HepG2 (cell line): ENCODE measurements around the gene FAM193A. TPM values are rescaled to one million over a fixed set of nuclear protein-coding genes. Genes with fewer than 3 reads are reported as not detected.

Source experiments
- AKAP8 ChIP-seq: sonication (generic); formaldehyde crosslinking; IDR thresholded peaks from 2 replicates; pipeline ENCODE4 v1.5.1; 2020; ENCODE audit warnings: mild to moderate bottlenecking, missing genetic modification reagents
- ARNT ChIP-seq: fragments of 450-650 bp; IDR thresholded peaks from 2 replicates; pipeline ENCODE4 v1.6.1; 2017
- ARNT2 ChIP-seq: sonication (generic); formaldehyde crosslinking; IDR thresholded peaks from 2 replicates; pipeline ENCODE4 v1.8.0; 2022; ENCODE audit warnings: mild to moderate bottlenecking, low read depth, missing genetic modification reagents, moderate library complexity
- ATRX ChIP-seq: sonication (generic); formaldehyde crosslinking; IDR thresholded peaks from 2 replicates; pipeline ENCODE4 v1.4.0; 2020; ENCODE audit warnings: missing genetic modification reagents, borderline replicate concordance
- CCDC6 ChIP-seq: sonication (generic); formaldehyde crosslinking; IDR thresholded peaks from 2 replicates; pipeline ENCODE4 v1.8.1; 2022; ENCODE audit warnings: mild to moderate bottlenecking, missing genetic modification reagents, moderate library complexity
- ELF4 ChIP-seq: sonication (generic); formaldehyde crosslinking; IDR thresholded peaks from 2 replicates; pipeline ENCODE4 v1.5.0; 2020; ENCODE audit warnings: missing genetic modification reagents, mild to moderate bottlenecking, moderate library complexity, borderline replicate concordance
- FOSL1 ChIP-seq: sonication (generic); formaldehyde crosslinking; IDR thresholded peaks from 2 replicates; pipeline ENCODE4 v1.9.0; 2021; ENCODE audit warnings: missing genetic modification reagents, borderline replicate concordance
- FOSL2 ChIP-seq: sonication (generic); formaldehyde crosslinking; IDR thresholded peaks from 2 replicates; pipeline ENCODE4 v1.4.0; 2020; ENCODE audit warnings: missing genetic modification reagents
- GZF1 ChIP-seq: sonication (generic); formaldehyde crosslinking; IDR thresholded peaks from 2 replicates; pipeline ENCODE4 v1.5.1; 2020; ENCODE audit warnings: mild to moderate bottlenecking, missing genetic modification reagents
- HHEX ChIP-seq: IDR thresholded peaks from 2 replicates; pipeline ENCODE4 v1.6.1; 2016; ENCODE audit warnings: control low read depth
- HNRNPLL ChIP-seq: fragments of 200-400 bp; formaldehyde crosslinking; IDR thresholded peaks from 2 replicates; pipeline ENCODE4 v1.6.1; 2017; ENCODE audit warnings: mild to moderate bottlenecking, low read depth, low read length; ENCODE audit not compliant: poor library complexity, severe bottlenecking
- ISL2 ChIP-seq: sonication (generic); formaldehyde crosslinking; IDR thresholded peaks from 2 replicates; pipeline ENCODE4 v1.5.0; 2020; ENCODE audit warnings: missing genetic modification reagents
- MTF2 ChIP-seq: sonication (generic); formaldehyde crosslinking; IDR thresholded peaks from 2 replicates; pipeline ENCODE4 v1.5.0; 2020; ENCODE audit warnings: missing genetic modification reagents, borderline replicate concordance
- NFKBIZ ChIP-seq: IDR thresholded peaks from 2 replicates; pipeline ENCODE4 v1.6.1; 2018; ENCODE audit warnings: missing genetic modification reagents, missing compliant biosample characterization
- POLR2AphosphoS5 ChIP-seq: IDR thresholded peaks from 2 replicates; pipeline ENCODE4 v1.6.1; 2012; ENCODE audit warnings: low read depth, low read length
- SATB2 ChIP-seq: sonication (generic); formaldehyde crosslinking; IDR thresholded peaks from 2 replicates; pipeline ENCODE4 v1.5.0; 2020; ENCODE audit warnings: missing genetic modification reagents
- SNAI1 ChIP-seq: sonication (generic); formaldehyde crosslinking; IDR thresholded peaks from 2 replicates; pipeline ENCODE4 v1.5.0; 2020; ENCODE audit warnings: mild to moderate bottlenecking, missing genetic modification reagents, borderline replicate concordance
- SRSF1 ChIP-seq: fragments of 200-400 bp; formaldehyde crosslinking; optimal IDR thresholded peaks from 2 replicates; pipeline ENCODE3; 2017; ENCODE audit warnings: mild to moderate bottlenecking, low read depth, low read length, moderate library complexity
- SUZ12 ChIP-seq: fragments of 150-350 bp; IDR thresholded peaks from 2 replicates; pipeline ENCODE4 v1.6.1; 2014; ENCODE audit warnings: low read depth, low read length
- ZFP1 ChIP-seq: IDR thresholded peaks from 2 replicates; pipeline ENCODE4 v1.6.1; 2016
- ZFP36L1 ChIP-seq: sonication (generic); formaldehyde crosslinking; IDR thresholded peaks from 2 replicates; pipeline ENCODE4 v1.8.0; 2022; ENCODE audit warnings: mild to moderate bottlenecking, missing genetic modification reagents, moderate library complexity
- ZIK1 ChIP-seq: sonication (generic); formaldehyde crosslinking; IDR thresholded peaks from 2 replicates; pipeline ENCODE4 v1.5.0; 2020; ENCODE audit warnings: mild to moderate bottlenecking, low read depth, missing genetic modification reagents, borderline replicate concordance
- ZNF75D ChIP-seq: sonication (generic); formaldehyde crosslinking; IDR thresholded peaks from 2 replicates; pipeline ENCODE4 v1.8.1; 2023; ENCODE audit warnings: missing genetic modification reagents, mild to moderate bottlenecking, borderline replicate concordance
- ZNF766 ChIP-seq: sonication (generic); formaldehyde crosslinking; IDR thresholded peaks from 2 replicates; pipeline ENCODE4 v1.5.0; 2020; ENCODE audit warnings: missing genetic modification reagents, borderline replicate concordance
- polyA plus RNA-seq, 8 experiments: library from polyadenylated mRNA; depleted of rRNA in 3 of 8; stranded (reverse) in 7 of 8; unstranded in 1 of 8; fragments of >200 nt; fragmentation: Illumina TruSeq in 4 of 8; extraction: Trizol in 4 of 8; gene quantifications; 2 replicates each; pipeline versions ENCODE4 v1.2.1 to v1.2.3, GENCODE V29; 2011 to 2016; ENCODE audit warnings: low read depth in 4 of 8, missing spikeins in 1 of 8, mixed read lengths in 1 of 8; ENCODE audit not compliant: insufficient read depth in 1 of 8
- total RNA-seq, 5 experiments: library from RNA; depleted of rRNA; stranded (reverse); fragments of >200 nt; fragmentation: Illumina TruSeq; extraction: Trizol; gene quantifications; 2 replicates each; pipeline ENCODE4 v1.2.3, GENCODE V29; 2016; ENCODE audit warnings: low read depth in 1 of 5
- TF ChIP-seq, protein P1 (sequence below): sonication (generic); formaldehyde crosslinking; IDR thresholded peaks from 2 replicates; pipeline ENCODE4 v1.5.0; 2020; ENCODE audit warnings: mild to moderate bottlenecking, missing genetic modification reagents
- TF ChIP-seq, protein P2 (sequence below): sonication (generic); formaldehyde crosslinking; IDR thresholded peaks from 2 replicates; pipeline ENCODE4 v1.4.0; 2020; ENCODE audit warnings: missing genetic modification reagents
- TF ChIP-seq, protein P3 (sequence below): sonication (generic); formaldehyde crosslinking; IDR thresholded peaks from 2 replicates; pipeline ENCODE4 v1.8.1; 2023; ENCODE audit warnings: missing genetic modification reagents, inconsistent platforms, borderline replicate concordance
- TF ChIP-seq, protein P4 (sequence below): sonication (generic); formaldehyde crosslinking; IDR thresholded peaks from 2 replicates; pipeline ENCODE4 v1.4.0; 2020; ENCODE audit warnings: missing genetic modification reagents

FAM193A gene
- total and polyA plus RNA-seq, 2 of the 13 experiments (the other 11 are each of a cell fraction or from before 2014, with no cell fraction given), result 5.7 to 8.7 TPM

DNA sequence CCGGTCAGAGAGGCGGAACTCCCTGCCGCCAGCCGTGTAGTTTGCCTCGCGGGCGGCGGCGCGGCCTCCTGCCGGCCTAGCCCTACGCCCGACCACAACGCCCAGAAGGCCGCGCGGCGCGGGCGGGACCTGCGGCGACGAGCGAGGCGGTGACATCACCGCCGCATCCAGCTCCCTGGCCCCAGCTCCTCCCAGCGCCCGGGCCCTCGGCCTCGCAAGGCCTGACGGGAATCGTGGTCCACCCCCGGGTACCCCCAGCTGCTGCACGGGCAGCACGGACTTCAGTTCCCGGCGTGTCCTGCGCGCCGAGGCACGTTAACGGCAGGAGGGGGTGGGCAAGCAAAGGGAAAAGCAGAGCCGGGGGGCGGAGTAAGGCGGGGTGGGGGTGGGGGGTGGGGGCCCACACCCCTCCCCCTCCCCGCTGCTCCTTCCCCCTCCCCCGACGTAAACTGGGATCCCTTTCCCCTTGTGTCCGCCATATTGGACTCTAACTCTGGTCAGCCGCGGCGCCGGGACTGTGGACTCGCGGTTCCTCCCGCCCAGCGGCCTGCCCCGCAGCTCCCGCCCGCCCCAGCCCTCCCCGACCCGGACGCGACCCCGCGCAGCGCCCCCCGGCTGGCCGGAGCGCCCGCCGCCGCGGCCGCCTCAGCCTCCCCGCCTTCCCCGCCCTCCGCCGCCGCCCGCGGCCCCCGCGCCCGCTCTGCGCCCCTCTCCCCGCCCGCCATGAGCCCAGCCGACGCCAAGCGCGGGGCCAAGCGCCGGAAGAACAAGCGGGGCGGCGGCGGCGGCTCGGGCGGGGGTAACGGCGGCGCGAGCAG lies at the start of gene FAM193A (continued):
- TF ChIP-seq FOSL2 (CRISPR knock-in tag), result peak; percentile 41
- TF ChIP-seq ZFP36L1 (CRISPR knock-in tag), result no peak
- no peak for TF ChIP-seq ZNF766
- TF ChIP-seq ZIK1 (CRISPR knock-in tag), result no peak
- no peak for TF ChIP-seq ARNT2 (CRISPR knock-in tag)
- no peak for TF ChIP-seq HHEX (CRISPR knock-in tag)
- TF ChIP-seq POLR2AphosphoS5, result peak; percentile 52; the same call in 1 of the 2 replicates
- TF ChIP-seq ISL2 (CRISPR knock-in tag), result no peak
- no peak for TF ChIP-seq ATRX (CRISPR knock-in tag)
- TF ChIP-seq ZNF75D (CRISPR knock-in tag), result no peak
- TF ChIP-seq ARNT, result no peak
- TF ChIP-seq, protein P1, sequence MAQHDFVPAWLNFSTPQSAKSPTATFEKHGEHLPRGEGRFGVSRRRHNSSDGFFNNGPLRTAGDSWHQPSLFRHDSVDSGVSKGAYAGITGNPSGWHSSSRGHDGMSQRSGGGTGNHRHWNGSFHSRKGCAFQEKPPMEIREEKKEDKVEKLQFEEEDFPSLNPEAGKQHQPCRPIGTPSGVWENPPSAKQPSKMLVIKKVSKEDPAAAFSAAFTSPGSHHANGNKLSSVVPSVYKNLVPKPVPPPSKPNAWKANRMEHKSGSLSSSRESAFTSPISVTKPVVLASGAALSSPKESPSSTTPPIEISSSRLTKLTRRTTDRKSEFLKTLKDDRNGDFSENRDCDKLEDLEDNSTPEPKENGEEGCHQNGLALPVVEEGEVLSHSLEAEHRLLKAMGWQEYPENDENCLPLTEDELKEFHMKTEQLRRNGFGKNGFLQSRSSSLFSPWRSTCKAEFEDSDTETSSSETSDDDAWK (CRISPR knock-in tag), result no peak
- TF ChIP-seq, protein P2, sequence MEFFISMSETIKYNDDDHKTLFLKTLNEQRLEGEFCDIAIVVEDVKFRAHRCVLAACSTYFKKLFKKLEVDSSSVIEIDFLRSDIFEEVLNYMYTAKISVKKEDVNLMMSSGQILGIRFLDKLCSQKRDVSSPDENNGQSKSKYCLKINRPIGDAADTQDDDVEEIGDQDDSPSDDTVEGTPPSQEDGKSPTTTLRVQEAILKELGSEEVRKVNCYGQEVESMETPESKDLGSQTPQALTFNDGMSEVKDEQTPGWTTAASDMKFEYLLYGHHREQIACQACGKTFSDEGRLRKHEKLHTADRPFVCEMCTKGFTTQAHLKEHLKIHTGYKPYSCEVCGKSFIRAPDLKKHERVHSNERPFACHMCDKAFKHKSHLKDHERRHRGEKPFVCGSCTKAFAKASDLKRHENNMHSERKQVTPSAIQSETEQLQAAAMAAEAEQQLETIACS (CRISPR knock-in tag), result no peak
- peak; percentile 34 for TF ChIP-seq HNRNPLL
- TF ChIP-seq SNAI1, result no peak
- no peak for TF ChIP-seq MTF2 (CRISPR knock-in tag)
- TF ChIP-seq SATB2 (CRISPR knock-in tag), result no peak
- peak; percentile 89 for TF ChIP-seq SUZ12
- TF ChIP-seq, protein P3, sequence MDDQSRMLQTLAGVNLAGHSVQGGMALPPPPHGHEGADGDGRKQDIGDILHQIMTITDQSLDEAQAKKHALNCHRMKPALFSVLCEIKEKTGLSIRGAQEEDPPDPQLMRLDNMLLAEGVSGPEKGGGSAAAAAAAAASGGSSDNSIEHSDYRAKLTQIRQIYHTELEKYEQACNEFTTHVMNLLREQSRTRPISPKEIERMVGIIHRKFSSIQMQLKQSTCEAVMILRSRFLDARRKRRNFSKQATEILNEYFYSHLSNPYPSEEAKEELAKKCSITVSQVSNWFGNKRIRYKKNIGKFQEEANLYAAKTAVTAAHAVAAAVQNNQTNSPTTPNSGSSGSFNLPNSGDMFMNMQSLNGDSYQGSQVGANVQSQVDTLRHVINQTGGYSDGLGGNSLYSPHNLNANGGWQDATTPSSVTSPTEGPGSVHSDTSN (CRISPR knock-in tag), result no peak
- TF ChIP-seq, protein P4, sequence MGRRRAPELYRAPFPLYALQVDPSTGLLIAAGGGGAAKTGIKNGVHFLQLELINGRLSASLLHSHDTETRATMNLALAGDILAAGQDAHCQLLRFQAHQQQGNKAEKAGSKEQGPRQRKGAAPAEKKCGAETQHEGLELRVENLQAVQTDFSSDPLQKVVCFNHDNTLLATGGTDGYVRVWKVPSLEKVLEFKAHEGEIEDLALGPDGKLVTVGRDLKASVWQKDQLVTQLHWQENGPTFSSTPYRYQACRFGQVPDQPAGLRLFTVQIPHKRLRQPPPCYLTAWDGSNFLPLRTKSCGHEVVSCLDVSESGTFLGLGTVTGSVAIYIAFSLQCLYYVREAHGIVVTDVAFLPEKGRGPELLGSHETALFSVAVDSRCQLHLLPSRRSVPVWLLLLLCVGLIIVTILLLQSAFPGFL (CRISPR knock-in tag), result no peak
- peak; percentile 11 for TF ChIP-seq SRSF1
- TF ChIP-seq CCDC6, result no peak
- no peak for TF ChIP-seq NFKBIZ (CRISPR knock-in tag)
- no peak for TF ChIP-seq AKAP8
- no peak for TF ChIP-seq ZFP1
- no peak for TF ChIP-seq ELF4 (CRISPR knock-in tag)
- no peak for TF ChIP-seq GZF1
- no peak for TF ChIP-seq FOSL1
